ENCODE results near the gene MAEA.

DNA sequence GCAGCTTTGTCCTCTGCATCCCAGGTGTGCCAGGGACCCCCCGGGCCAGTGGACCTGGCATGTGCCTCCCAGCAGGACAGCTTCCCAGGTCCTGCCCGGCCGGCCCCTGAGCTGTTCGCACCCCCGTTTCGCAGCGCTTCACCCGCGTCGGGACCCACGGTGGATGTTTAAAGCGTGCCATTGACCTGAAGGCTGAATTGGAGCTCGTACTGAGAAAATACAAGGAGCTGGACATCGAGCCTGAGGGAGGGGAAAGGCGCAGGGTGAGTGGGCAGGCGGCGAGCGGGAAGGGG lies 65.2 kb downstream of the MAEA start:
- TF ChIP-seq CTCF (IDR thresholded peaks at IDR 0.05) (no peak), POLR2A (IDR thresholded peaks at IDR 0.05) (no peak)
